ENCODE measurements around the gene SLC6A8. TPM values are rescaled to one million over a fixed set of nuclear protein-coding genes. Genes with fewer than 3 reads are reported as not detected.
"Not testable (repeated sequence)": the region's sequence is repeated elsewhere in the genome, so short reads cannot be mapped to it uniquely, and the experiment has no call there.

The SLC6A8 gene
- total and polyA plus RNA-seq, 2 donors (not counting 1 experiment from before 2014, with no cell fraction given) = 0.49 to 2.9 TPM

DNA sequence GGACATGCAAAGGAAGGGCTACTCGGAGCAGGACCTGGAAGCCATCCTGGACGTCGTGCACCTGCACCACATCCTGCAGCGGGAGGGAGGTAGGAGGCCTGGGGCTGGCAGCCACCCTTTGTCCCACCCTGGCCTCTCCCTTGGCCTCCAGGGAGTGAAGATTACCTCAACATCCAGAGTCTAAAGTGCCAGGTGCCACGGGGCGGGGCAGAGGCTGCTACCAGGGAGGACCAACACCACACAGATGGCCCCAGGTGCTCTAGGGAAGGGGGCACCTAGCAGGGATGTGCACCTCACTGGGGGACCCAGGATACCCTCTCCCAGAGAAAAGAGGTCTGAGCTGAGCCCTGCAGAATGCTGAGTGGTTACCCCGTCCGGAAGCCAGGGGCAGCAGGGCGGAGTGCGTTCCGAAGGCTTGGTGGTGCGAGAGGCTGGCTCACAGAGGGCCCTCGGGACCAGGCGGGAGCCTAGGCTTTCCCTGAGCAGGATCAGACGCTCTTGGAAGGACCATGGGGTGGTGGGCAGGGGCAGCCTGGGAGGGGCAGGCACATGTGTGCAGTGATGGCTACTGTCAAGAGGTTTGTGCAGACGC is 53.0 kb downstream of the SLC6A8 start:
- peaks cover 8 to 55% of the 10 kb centered on the region in 2 donors for H3K4me1 ChIP-seq (ENCODE audit: control insufficient read depth in 2 of 2, insufficient read depth in 2 of 2, low read length in 2 of 2)
- Mint-ChIP-seq H3K4me3 (no peak overlapping the region), H3K4me1 (peaks cover 30% of the 10 kb centered on the region), H3K27me3 (no peaks in the 10 kb centered on the region), H3K27ac (no peak overlapping the region), H3K9me3 (ENCODE audit: insufficient read depth) (no peaks in the 10 kb centered on the region)
- H3K27me3 ChIP-seq (replicated peaks in 1 of 4; ENCODE audit: control extremely low read depth in 1 of 4, control insufficient read depth in 3 of 4, insufficient read depth in 4 of 4, low read length in 3 of 4) = no peaks in the 10 kb centered on the region
- H3K4me2 ChIP-seq (replicated peaks; ENCODE audit: low read depth, low read length, poor library complexity, severe bottlenecking) = no peak overlapping the region
- ChIA-PET POLR2A (no interaction called here), CTCF (no interaction called here)
- peaks cover 5% of the 10 kb centered on the region for H3K79me2 ChIP-seq (ENCODE audit: control insufficient read depth, insufficient read depth, low read length)
- intact Hi-C loops (cut with micrococcal nuclease) = no loop called here
- DNase-seq (no peak), ATAC-seq (ENCODE audit: low read depth) (no peak)
- H3K9me3 ChIP-seq (ENCODE audit: control extremely low read depth in 1 of 3, control insufficient read depth in 2 of 3, insufficient read depth in 1 of 3, low read length in 2 of 3) = no peaks in the 10 kb centered on the region
- H3K36me3 ChIP-seq (replicated peaks in 1 of 2; ENCODE audit: control extremely low read depth in 1 of 2, control insufficient read depth in 1 of 2, extremely low read depth in 1 of 2, insufficient read depth in 2 of 2, low read length in 1 of 2) = peaks cover 0 to 11% of the 10 kb centered on the region in 2 experiments
- no peak overlapping the region for H2AFZ ChIP-seq (ENCODE audit: insufficient read depth, low read depth, low read length, poor library complexity, severe bottlenecking)
- 98% methylated on average over 9 of the region's 16 CpGs for WGBS (ENCODE audit: insufficient coverage)
- H4K20me1 ChIP-seq (ENCODE audit: control insufficient read depth, insufficient read depth, low read length, poor library complexity, severe bottlenecking) = no peaks in the 10 kb centered on the region
- no peak overlapping the region for H3K9ac ChIP-seq (ENCODE audit: low read length)
- H3K4me3 ChIP-seq (ENCODE audit: control extremely low read depth in 1 of 5, extremely low read depth in 1 of 5, insufficient read depth in 1 of 5, low read depth in 2 of 5, low read length in 4 of 5) = no peak overlapping the region
- H3K27ac ChIP-seq (ENCODE audit: low read length in 2 of 2) = no peak overlapping the region
- TF ChIP-seq CTCF (IDR thresholded peaks at IDR 0.05) (no peak), EZH2 (IDR thresholded peaks at IDR 0.05; ENCODE audit: borderline replicate concordance, insufficient read depth, low read depth, low read length, poor library complexity, severe bottlenecking) (no peak)

GRCh38 chrX:153741446-153741845 is 53.7 kb downstream of the SLC6A8 start:
- Mint-ChIP-seq H3K4me1 (peaks cover 32% of the 10 kb centered on the region), H3K27ac (no peak overlapping the region), H3K4me3 (no peak overlapping the region), H3K27me3 (no peaks in the 10 kb centered on the region), H3K9me3 (ENCODE audit: insufficient read depth) (no peaks in the 10 kb centered on the region)
- CTCF ChIA-PET = no interaction called here
- H3K27ac ChIP-seq (ENCODE audit: low read length in 2 of 2) = no peak overlapping the region
- no peaks in the 10 kb centered on the region for H3K9me3 ChIP-seq (ENCODE audit: control extremely low read depth in 1 of 3, control insufficient read depth in 2 of 3, insufficient read depth in 1 of 3, low read length in 2 of 3)
- H3K9ac ChIP-seq (ENCODE audit: low read length) = no peak overlapping the region
- H3K79me2 ChIP-seq (ENCODE audit: control insufficient read depth, insufficient read depth, low read length) = peaks cover 3% of the 10 kb centered on the region
- H3K36me3 ChIP-seq (replicated peaks in 1 of 2; ENCODE audit: control extremely low read depth in 1 of 2, control insufficient read depth in 1 of 2, extremely low read depth in 1 of 2, insufficient read depth in 2 of 2, low read length in 1 of 2) = peaks cover 0 to 8% of the 10 kb centered on the region in 2 experiments
- TF ChIP-seq EZH2 (IDR thresholded peaks at IDR 0.05; ENCODE audit: borderline replicate concordance, insufficient read depth, low read depth, low read length, poor library complexity, severe bottlenecking) (no peak), CTCF (IDR thresholded peaks at IDR 0.05) (no peak)
- no peak overlapping the region for H2AFZ ChIP-seq (ENCODE audit: insufficient read depth, low read depth, low read length, poor library complexity, severe bottlenecking)
- H3K4me3 ChIP-seq (ENCODE audit: control extremely low read depth in 1 of 5, extremely low read depth in 1 of 5, insufficient read depth in 1 of 5, low read depth in 2 of 5, low read length in 4 of 5) = no peak overlapping the region
- intact Hi-C loops (cut with micrococcal nuclease) = no loop called here
- POLR2A ChIA-PET = no interaction called here
- DNase-seq = no peak
- 74% methylated on average over 9 of the region's 14 CpGs for WGBS (ENCODE audit: insufficient coverage)
- H4K20me1 ChIP-seq (ENCODE audit: control insufficient read depth, insufficient read depth, low read length, poor library complexity, severe bottlenecking) = no peaks in the 10 kb centered on the region
- H3K27me3 ChIP-seq (replicated peaks in 1 of 4; ENCODE audit: control extremely low read depth in 1 of 4, control insufficient read depth in 3 of 4, insufficient read depth in 4 of 4, low read length in 3 of 4) = no peaks in the 10 kb centered on the region
- H3K4me1 ChIP-seq (ENCODE audit: control insufficient read depth in 2 of 2, insufficient read depth in 2 of 2, low read length in 2 of 2) = peaks cover 8 to 55% of the 10 kb centered on the region in 2 donors
- no peak for ATAC-seq (ENCODE audit: low read depth)
- H3K4me2 ChIP-seq (replicated peaks; ENCODE audit: low read depth, low read length, poor library complexity, severe bottlenecking) = no peak overlapping the region

- DNase-seq; H3K27ac Mint-ChIP-seq; H3K4me3 Mint-ChIP-seq; H4K20me1 ChIP-seq (ENCODE audit: control insufficient read depth, insufficient read depth, low read length, poor library complexity, severe bottlenecking); H3K9ac ChIP-seq (ENCODE audit: low read length); H3K9me3 ChIP-seq (ENCODE audit: control extremely low read depth in 1 of 3, control insufficient read depth in 2 of 3, insufficient read depth in 1 of 3, low read length in 2 of 3); H3K79me2 ChIP-seq (ENCODE audit: control insufficient read depth, insufficient read depth, low read length); H3K27me3 Mint-ChIP-seq; H3K27ac ChIP-seq (ENCODE audit: low read length in 2 of 2); H3K4me3 ChIP-seq (ENCODE audit: control extremely low read depth in 1 of 5, extremely low read depth in 1 of 5, insufficient read depth in 1 of 5, low read depth in 2 of 5, low read length in 4 of 5); H2AFZ ChIP-seq (ENCODE audit: insufficient read depth, low read depth, low read length, poor library complexity, severe bottlenecking); CTCF ChIA-PET; intact Hi-C loops (cut with micrococcal nuclease); H3K27me3 ChIP-seq (replicated peaks in 1 of 4; ENCODE audit: control extremely low read depth in 1 of 4, control insufficient read depth in 3 of 4, insufficient read depth in 4 of 4, low read length in 3 of 4); ATAC-seq (ENCODE audit: low read depth); H3K36me3 ChIP-seq (replicated peaks in 1 of 2; ENCODE audit: control extremely low read depth in 1 of 2, control insufficient read depth in 1 of 2, extremely low read depth in 1 of 2, insufficient read depth in 2 of 2, low read length in 1 of 2); H3K9me3 Mint-ChIP-seq (ENCODE audit: insufficient read depth); H3K4me2 ChIP-seq (replicated peaks; ENCODE audit: low read depth, low read length, poor library complexity, severe bottlenecking): not testable (repeated sequence)
- H3K4me1 Mint-ChIP-seq = peaks cover 32% of the 10 kb centered on the region
- POLR2A ChIA-PET = interaction anchor here (0.6 kb wide), 1 partner anchor 259 kb away, joined by 7 read pairs; no protein-coding TSS in a partner anchor
- peaks cover 8 to 55% of the 10 kb centered on the region in 2 donors for H3K4me1 ChIP-seq (ENCODE audit: control insufficient read depth in 2 of 2, insufficient read depth in 2 of 2, low read length in 2 of 2)
- WGBS (ENCODE audit: insufficient coverage) = 99% methylated on average over 12 of the region's 14 CpGs
Observed at GRCh38 chrX:153742111-153742510, 54.4 kb downstream of the SLC6A8 start.

Measured in B cell (primary cell).